ENCODE data around the gene CDKN2AIP.

The CDKN2AIP gene, protein sequence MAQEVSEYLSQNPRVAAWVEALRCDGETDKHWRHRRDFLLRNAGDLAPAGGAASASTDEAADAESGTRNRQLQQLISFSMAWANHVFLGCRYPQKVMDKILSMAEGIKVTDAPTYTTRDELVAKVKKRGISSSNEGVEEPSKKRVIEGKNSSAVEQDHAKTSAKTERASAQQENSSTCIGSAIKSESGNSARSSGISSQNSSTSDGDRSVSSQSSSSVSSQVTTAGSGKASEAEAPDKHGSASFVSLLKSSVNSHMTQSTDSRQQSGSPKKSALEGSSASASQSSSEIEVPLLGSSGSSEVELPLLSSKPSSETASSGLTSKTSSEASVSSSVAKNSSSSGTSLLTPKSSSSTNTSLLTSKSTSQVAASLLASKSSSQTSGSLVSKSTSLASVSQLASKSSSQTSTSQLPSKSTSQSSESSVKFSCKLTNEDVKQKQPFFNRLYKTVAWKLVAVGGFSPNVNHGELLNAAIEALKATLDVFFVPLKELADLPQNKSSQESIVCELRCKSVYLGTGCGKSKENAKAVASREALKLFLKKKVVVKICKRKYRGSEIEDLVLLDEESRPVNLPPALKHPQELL
- total RNA-seq: 55.9 to 127 (median 70.7) reads per million in 4 experiments

DNA sequence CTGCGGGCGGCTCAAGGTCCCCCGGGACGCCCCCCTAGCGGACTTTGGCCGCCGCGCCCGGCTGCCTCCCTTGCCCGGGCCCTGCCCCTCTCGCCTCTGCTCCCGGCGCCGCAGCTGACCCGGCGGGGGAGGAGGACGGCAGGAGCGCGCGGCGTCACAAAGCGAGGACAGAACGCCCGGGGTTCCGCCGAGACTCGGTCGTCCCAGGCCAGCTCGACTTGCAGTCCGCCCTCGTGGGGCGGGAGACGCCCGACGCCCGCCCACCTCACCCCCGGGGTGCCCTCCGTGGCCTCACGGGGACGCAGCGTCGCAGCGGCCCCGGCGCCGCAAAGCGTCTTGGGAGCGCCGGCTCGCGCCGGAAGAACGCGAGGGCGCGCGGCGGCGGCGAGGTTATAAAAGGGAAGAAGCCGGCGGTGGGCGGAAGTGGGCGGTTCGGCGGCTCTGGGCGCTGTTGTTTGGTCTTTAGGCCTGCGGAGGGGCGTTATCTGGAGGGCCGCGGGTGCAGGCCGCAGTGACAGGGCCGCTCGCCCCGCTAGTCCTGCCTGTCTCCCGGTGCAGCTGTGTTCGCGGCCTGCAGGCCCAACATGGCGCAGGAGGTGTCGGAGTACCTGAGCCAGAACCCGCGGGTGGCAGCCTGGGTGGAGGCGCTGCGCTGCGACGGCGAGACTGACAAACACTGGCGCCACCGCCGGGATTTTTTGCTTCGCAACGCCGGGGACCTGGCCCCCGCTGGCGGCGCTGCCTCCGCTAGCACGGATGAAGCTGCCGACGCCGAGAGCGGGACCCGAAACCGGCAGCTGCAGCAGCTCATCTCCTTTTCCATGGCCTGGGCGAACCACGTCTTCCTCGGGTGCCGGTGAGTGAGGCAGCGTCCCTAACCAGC lies at the start of gene CDKN2AIP:
TSS of gene CDKN2AIP (plus strand) at position 423 of the 883 bp plus-strand sequence. CDS start at position 585, 162 bp downstream.
- DNase-seq: peak; percentile 89

DNA sequence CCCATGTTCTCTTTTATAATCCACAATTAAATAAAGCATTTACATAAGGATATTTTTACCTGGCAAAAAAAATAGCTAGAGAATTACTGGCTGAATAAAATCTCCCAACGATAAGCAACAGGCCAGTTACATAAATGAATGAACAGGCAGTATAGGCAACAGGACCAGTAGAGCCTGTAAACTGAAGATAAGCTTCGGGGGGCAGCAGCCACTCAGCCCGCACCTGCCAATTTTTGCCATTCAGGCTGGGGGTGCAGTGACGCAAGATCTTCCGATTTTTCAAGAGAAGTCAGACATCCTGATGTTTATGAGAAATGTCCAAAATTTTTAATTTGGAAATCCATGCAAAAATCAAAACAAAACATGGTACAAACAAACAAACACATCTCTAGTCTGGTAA lies 49.0 kb upstream of the CDKN2AIP start:
- DNase-seq: no peak

DNA sequence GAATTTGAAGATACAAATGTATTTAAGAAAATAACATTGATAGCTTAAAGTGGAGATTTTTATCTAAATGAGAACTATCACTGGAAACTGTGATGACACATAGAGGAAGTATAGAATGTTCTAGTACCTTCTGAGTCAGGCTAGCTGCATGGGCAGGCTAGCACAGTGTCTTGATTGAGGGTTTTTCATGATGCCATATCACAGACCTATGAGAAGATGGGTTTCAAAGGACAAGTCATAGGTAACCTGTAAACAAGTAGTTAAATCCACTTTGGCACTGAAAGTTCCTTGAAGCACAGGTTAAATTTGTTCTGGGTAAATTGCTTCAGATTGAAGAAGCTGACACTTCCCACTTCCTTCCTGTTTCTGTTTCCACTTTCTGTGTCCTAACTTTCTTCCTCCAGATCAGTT lies 48.2 kb upstream of the CDKN2AIP start:
- DNase-seq: no peak

DNA sequence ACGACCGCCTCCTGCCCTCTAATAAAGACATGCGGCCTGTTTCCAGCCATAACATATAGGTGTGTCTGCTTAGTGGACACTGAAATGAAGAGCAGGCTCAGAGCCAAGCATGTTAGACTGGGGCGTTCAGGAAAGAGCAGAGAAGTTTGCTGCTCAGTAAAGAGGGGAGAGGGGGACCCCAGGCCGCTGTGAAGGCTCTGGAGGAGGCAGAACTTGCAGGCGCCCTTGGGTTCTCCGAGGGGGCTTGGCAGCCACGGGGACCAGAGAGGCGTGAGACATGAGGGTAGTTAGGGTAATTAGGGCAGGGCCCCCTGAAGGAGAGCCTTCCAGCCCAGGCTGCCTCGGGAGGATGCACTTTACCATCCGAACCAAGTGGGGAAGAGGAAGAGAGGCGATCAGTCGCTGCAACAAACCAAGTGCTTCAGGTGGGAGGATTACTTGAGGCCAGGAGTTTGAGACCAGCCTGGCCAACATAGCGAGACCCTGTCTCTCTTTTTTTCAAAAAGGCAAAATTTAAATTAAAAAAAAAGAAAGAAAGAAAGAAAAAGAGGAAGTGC lies 46.6 kb upstream of the CDKN2AIP start:
- no peak for DNase-seq

DNA sequence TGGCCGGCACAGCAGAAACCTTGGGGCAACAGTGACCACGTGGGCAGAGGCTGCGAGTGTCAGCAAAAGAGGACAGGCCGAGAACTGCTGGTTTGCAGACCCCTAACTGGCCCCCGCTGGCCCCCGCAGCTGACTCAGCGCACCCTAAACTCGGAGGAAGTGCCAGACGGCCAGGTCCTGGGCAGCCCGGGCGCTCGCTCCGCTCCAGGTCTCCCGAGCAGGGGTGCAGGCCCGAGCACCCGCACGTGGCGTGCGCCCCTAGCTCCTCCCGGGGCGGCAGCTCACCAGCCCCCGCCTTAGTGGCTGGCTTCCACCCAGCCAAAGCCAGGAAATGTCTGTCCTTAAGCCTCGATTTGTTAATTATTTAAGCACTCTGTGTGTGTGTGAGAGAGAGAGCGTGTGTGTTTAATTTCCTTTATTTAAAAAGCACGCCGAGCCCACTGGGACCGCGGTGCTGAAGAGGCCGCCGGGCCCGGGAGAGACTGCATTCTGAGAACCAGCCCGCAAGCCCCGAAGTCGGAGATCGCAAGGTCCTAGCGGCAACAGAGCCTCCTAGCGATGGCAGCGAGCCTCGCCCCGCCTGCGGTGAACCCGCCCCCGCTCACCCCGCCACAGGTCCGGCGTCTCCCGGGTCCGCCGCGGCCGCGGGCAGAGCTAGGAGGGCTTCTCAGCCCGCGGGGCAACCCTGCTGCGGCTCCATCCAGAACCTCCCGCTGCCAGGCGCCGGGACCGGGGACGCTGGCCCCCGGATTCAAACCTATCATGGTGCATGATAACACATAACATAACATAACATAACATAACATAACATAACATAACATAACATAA lies 45.9 kb upstream of the CDKN2AIP start:
- peak; percentile 29 for DNase-seq

DNA sequence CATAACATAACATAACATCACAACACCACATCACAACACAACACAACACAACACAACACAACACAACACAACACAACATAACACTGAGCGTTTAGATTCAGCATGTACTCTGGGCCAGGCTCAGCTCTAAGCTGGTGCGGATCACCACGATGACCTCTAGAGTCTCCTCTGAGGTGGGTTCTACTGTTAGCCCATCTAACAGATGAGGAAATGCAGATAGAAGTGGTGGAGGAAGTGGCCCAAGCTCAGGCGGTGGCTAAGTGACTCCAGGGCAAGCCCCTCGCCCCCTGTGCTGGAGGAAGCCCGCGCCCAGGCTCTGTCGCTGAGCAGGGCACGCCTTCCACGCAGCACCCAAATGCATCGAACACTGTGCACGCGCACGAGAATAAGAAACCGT lies 45.3 kb upstream of the CDKN2AIP start:
- no peak for DNase-seq

DNA sequence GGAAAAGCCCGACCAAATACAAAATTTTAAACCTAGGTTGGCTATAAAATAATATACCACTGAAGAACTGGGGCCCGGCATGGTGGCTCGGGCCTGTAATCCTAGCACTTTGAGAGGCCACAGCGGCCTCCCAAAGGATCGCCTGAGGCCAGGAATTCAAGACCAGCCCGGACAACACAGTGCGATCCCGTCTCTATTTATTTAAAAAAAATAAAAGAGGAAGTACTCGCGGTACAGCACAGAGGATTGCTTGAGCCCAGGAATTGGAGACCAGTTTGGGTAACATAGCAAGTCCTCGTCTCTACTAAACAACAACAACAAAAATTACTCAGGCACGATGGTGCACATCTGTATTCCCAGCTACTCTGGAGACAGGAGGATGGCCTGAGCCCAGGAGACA lies 44.8 kb upstream of the CDKN2AIP start:
- DNase-seq: no peak

DNA sequence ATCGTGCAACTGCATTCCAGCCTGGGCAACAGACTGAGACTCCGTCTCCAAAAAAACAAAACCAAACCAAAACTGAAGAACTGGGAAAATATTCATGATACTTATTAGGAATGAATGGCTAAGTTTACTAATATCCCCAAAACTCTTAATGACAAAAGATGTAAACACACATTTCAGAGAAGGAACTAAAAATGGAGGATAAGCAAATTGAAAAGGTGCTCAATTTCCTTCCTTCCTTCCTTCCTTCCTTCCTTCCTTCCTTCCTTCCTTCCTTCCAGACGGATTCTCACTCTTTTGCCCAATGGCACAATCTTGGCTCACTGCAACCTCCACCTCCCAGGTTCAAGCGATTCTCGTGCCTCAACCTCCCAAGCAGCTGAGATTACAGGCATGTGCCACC lies 44.4 kb upstream of the CDKN2AIP start:
- no peak for DNase-seq

DNA sequence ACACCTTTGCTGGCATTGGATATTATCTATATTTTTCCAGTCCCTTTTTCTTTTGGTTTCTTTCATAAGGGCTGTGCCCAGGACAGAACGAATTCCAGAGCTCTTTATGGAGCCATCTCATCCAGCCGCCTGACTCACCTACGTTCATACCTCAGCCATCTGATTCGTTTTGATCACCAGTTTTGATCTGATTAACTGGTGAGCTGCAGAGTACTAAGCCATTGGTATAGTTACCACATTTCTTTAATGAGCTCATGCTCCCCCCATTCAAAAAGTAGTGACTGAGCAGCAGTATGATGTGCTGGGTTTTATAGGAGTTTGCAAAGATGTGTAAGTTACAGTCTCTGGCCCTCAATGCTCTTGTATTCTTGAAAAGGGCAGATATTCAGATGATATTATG lies 43.0 kb upstream of the CDKN2AIP start:
- DNase-seq: no peak

DNA sequence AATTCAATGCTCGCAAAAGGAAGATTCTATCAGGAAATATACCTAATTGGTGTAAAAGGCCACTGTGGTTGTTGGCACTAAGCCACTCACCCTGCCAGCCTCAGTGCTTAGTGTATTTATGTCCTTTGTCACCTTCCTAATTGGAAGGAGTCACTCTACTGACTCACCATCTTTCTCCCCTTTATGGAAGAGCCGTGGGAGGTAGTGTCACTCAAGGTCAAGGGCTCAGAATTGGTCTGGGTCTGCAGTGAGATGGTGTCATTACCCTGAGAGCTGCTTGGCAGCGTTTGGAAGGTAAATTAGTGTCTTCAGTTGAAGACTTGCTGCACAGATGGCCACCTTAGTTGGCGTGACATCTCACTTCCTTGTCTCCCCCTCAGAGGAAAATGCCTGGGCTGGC lies 41.7 kb upstream of the CDKN2AIP start:
- DNase-seq: no peak

DNA sequence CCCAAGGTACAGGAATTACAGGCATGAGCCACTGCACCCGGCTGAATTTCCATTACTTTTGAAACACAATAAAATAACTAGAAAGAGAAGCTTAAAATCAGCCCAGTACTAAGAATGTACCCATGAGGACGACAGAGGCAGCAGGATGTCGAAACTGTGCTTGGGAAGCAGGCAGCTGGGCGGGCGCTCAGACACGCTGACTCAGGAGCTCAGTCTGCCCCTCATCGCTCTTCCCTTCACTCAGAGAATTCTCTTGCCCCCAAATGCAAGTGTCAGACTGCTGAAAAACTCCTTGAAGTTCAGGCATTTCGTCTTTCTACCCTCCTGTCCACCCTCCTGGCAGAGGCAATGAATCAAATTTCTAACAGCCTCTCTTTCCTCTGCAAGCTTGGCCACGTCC lies 41.0 kb upstream of the CDKN2AIP start:
- DNase-seq: no peak

DNA sequence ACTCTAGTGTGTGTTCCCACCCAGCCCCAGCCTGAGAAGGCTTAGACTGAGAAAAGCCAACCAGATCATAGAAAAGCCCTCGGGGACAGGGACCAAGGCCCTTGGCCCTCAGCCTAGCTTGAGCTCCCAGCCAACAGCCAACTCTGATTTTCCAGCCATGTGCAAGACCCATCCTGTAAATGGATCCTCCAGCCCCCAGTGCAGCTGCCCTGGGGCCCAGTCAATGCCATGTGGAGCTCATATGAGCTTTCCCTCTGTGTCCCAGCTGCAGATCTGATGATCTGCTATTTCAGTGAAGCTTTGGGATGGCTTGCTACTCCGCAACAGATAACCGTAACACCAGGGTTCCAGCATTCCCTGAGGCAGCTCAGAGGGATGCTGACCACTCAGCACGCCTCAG lies 40.5 kb upstream of the CDKN2AIP start:
- no peak for DNase-seq

DNA sequence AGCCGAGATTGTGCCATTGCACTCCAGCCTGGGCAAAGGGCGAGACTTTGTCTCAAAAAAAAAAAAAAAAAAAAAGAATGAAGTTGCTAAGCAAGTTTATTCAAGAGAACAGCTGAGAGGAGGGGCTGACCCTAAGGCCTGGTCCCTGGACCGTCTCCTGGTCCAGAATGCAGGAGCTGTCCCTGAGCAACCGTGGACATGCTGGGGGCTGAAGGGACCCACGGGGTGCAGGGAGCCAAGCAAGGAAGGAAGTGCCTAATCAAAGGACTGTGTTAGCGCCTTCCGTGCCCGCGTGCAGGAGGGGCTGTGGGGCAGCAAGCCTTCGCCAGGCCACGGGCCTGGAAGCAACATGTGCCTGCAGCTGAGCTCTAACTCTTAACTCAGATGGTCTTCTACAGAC lies 39.1 kb upstream of the CDKN2AIP start:
- no peak for DNase-seq

DNA sequence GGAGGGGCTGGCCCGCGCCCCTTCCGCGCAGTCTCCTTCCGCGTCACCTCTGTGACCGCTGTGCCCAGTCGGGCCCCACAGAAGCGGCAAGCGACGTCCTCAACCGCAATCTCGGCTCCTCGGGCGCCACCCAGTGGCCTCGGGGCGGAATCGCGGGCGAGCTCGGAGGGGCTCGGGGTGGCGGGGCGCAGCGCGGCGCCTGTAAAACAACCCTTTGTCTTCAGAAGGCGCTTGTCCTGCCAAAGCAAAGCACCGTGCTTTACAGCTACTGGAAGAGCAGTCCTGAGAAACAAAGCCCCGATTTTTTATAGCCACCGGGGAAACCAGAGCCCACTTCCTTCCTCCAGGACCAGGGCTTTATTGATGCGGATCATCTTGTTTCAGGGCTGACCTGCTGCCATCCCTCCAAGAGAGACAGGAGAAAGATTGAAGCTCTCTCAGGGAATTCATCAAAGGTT lies 37.3 kb upstream of the CDKN2AIP start:
- peak; percentile 84 for DNase-seq

DNA sequence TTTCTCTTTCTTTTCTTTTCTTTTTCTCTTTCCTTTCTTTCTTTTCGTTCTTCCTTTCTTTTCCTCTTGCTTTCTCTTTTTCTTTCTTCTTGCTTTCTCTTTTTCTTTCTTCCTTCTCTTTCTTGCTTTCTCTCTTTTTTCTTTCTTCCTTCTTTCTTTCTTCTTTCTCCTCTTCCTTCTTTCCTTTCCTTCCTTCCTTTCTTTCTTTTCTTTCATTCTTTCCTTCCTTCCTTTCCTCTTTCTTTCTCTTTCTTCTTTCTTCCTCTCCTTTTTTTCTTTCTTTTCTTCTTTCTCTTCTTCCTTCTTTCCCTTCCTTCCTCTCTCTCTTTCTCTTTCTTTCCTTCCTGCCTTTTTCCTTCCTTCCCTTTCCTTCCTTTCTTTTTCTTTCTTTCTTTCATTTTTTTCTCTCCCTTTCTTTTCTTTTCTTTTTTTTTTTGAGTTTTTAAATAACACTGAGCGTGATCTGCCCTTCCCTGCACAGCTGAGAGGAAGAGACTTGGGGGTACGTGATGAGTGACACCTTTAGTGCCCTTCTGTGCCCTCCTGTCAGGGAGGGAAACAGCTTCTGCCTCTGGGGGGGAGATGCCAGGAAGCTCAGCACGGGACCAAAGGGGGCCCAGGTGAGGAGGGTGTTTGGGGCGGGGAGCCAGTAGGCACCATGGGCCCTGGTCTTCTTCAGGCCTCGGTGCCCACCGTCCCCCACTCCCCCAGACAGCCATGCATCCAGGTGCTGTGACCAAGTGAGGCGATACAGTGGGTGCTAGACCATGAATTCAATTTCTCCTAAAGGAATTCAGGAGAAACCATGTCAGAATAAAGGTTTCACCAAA lies 36.6 kb upstream of the CDKN2AIP start:
- DNase-seq: no peak

DNA sequence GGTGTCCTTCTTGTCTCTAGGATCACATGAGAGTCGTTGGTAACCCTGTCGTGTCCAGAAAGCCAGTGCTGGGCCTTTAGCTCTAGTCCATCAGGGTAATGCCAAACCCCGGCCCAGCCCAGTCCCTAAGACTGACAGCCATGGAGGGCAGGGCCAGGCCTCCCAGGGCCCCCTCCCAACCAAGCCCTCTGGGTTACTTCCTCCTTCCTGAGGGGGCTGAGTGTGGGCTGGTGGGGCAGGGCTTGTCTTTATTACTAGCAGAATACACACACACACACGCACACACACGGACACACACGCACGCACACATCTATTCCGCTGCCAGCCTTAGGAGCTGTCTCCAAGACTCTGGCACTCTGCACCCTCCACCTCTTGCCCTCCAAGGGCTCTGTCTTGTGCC lies 35.6 kb upstream of the CDKN2AIP start:
- DNase-seq: no peak

DNA sequence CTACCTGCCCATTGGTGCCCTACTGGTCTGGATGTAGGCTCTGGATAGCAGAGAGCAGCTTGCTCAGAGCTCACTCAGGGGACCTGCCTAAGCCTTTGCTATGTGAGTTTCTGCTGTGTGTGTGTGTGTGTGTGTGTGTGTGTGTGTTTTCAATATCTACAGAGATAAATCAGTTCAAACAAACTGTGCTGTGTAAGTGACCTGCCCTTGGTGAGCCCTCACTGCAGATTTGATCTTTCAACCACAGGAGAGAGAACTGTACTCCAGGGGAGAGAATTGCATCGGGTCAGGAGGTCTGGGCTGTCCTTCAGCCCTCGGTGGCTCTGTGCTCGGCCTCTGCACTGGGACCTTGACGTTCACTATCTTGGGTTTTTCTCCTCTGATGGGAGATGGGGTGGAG lies 35.0 kb upstream of the CDKN2AIP start:
- DNase-seq: no peak

DNA sequence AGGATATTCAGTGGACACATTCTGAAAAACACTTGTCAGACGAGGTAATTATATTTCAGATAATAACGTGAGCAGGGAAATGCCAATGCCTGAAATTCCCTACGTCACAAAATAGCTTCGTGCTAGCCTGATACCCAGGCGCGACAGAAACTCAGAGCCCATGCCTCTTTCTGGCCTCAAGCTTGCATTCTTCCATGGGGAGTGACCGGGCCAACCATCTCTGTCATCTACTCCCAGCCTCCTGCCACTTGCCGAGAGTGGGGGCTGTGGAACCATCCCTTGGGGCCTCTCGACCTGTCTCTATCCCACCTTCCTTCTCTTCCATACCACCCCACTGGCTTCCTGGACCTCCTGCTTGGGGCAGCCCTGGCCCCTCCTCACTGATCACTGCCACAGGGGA lies 34.5 kb upstream of the CDKN2AIP start:
- no peak for DNase-seq

DNA sequence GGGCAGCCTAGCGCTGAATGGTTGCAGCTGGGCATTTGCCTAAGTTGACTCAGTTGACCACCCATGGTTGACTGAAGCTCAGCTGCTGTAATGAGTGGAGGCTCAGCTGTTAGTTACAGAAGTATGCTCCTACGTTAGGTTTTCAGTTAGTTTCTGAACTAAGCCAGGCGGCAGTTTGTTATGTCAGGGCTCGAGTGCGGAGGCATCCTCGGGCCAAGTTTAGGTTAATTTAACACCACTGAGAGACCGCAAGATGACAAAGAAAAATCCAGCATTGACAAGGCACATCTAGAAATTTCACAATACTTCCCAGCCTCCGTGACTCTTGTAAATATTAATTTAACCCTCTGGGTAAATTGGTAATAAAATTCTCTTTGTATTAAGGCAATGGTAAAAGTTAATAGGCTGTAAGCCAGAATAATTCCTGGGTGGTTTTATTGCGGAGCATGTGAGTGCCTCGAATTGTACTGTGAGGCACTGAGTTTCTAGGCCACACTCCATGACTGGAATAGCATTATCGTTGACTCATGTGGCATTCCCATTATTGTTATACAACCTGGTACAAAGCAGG lies 33.1 kb upstream of the CDKN2AIP start:
- no peak for DNase-seq

DNA sequence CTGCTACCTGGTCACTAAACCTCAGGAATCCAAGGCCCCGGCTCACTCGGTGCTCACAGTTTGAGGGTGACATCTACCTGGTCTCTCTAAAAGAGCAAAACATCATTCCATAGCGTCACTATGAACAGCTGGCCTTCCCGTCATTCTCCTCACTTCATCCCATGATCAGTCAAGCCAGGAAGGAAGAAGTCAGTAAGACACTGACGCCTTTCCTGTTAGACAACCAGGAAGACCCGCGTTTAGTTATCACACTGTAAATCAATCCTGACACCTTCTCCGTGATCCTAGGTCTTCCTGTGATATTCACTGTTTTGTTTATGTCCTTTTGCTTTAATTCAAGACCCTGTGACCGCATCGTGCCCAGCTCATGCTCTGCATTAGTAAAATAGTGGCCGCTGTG lies 31.6 kb upstream of the CDKN2AIP start:
- DNase-seq: no peak
